NK-92 (cell line): ENCODE data around the gene SLITRK5.

Source experiments
- DNase-seq: peaks from one replicate; lab custom pipeline; 2025; ENCODE audit not compliant: unreplicated experiment; lab: John Stamatoyannopoulos, UW

Gene SLITRK5

DNA sequence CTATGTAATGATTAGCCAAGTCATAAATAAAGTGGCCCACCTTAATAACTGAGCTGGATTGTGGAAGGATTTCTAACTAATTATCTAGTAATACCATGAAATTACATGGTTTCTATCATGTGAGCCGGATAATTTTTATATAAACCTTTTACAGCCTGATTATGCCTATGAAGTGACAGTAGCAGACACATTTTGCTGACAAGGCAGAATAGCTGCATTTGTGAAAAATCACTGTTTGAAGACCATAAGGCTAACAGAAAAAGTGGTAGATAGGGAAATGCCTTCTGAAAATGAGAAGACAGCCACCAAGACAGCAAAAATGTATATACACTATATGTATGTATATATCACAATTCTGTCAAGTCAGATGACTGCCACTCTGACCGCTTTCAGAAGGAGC, 27.1 kb downstream of the SLITRK5 start:
- no peak for DNase-seq

DNA sequence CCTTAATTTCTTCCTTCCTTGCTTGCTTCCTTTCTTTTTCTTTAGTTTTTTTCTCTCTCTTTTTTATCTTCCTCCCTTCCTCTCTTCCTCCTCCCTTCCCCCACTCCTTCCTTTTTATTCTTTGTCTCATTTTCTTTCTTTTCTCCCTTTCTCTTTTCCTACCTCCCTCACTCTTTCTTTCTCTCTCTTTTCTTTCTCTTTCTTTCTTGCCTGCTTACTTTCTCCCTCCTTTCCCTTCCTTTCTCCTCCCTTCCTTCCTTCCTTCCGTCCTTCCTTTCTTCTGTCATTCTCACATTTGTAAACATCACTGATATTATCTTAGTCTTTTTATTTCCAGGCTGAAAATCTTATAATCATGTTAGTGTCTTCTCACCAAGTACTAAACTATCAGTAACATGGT, 38.8 kb downstream of the SLITRK5 start:
- no peak for DNase-seq

- DNase-seq: no peak
Observed at GRCh38 chr13:87712012-87712411, 40.8 kb downstream of the SLITRK5 start.
